Endodermal cell (in vitro differentiated cells): Measurements from ENCODE around the gene DNAJC12. TPM values are rescaled to one million over a fixed set of nuclear protein-coding genes. Genes with fewer than 3 reads are reported as not detected.

Experiments used
- DNase-seq: peaks from one replicate; pipeline ENCODE4 v3.0.0-alpha.2; 2017
- H3K27ac ChIP-seq: 2 replicates; pipeline ENCODE4 v1.5.1; 2013; ENCODE audit warnings: mild to moderate bottlenecking, low read depth, low read length, moderate library complexity
- H3K27me3 ChIP-seq: 2 replicates; pipeline ENCODE4 v1.6.1; 2013; ENCODE audit warnings: mild to moderate bottlenecking, low read length, moderate library complexity; ENCODE audit not compliant: insufficient read depth, control insufficient read depth, poor library complexity, severe bottlenecking
- H3K36me3 ChIP-seq: 2 replicates; pipeline ENCODE4 v1.7.0; 2013; ENCODE audit warnings: mild to moderate bottlenecking, low read length, moderate library complexity; ENCODE audit not compliant: control insufficient read depth, insufficient read depth
- H3K4me1 ChIP-seq: one replicate; pipeline ENCODE4 v1.7.0; 2013; ENCODE audit warnings: low read length; ENCODE audit not compliant: control insufficient read depth, insufficient read depth
- H3K4me3 ChIP-seq: 2 replicates; pipeline ENCODE4 v1.5.1; 2013; ENCODE audit warnings: mild to moderate bottlenecking, low read length, moderate library complexity
- H3K9ac ChIP-seq: 2 replicates; pipeline ENCODE4 v1.6.1; 2013; ENCODE audit warnings: mild to moderate bottlenecking, low read length, moderate library complexity; ENCODE audit not compliant: poor library complexity, severe bottlenecking; ENCODE audit errors: extremely low read depth
- H3K9me3 ChIP-seq: 2 replicates; pipeline ENCODE4 v1.6.1; 2013; ENCODE audit warnings: mild to moderate bottlenecking, low read length, moderate library complexity; ENCODE audit not compliant: control insufficient read depth
- H3K27ac Mint-ChIP-seq: 2 replicates; pipeline ENCODE4 v1.8.0; 2020; ENCODE audit warnings: mixed read lengths
- H3K27me3 Mint-ChIP-seq: 2 replicates; pipeline ENCODE4 v1.8.0; 2021; ENCODE audit warnings: mild to moderate bottlenecking, mixed read lengths; ENCODE audit not compliant: insufficient read depth
- H3K36me3 Mint-ChIP-seq: 2 replicates; pipeline ENCODE4 v1.8.0; 2020; ENCODE audit warnings: low read depth, mixed read lengths
- H3K4me1 Mint-ChIP-seq: 2 replicates; pipeline ENCODE4 v1.8.0; 2020; ENCODE audit warnings: mixed read lengths
- H3K4me3 Mint-ChIP-seq: 2 replicates; pipeline ENCODE4 v1.8.0; 2020; ENCODE audit warnings: mild to moderate bottlenecking, moderate library complexity, mixed read lengths
- H3K9me3 Mint-ChIP-seq: 2 replicates; pipeline ENCODE4 v1.8.0; 2020; ENCODE audit warnings: mild to moderate bottlenecking, mixed read lengths
- CTCF ChIP-seq: fragments of 200-600 bp; sonication (generic); conservative IDR thresholded peaks from 2 replicates; pipeline ENCODE4 v1.5.0; 2021; ENCODE audit warnings: antibody characterized with exemption, mild to moderate bottlenecking
- WGBS, 2 experiments: methylation state at CpG; one replicate each; pipeline versions ENCODE4 v1.1.5 to v1.1.7; 2013; ENCODE audit warnings: missing lambda C conversion rate in 2 of 2, mixed read lengths in 1 of 2; ENCODE audit not compliant: insufficient coverage in 1 of 2, insufficient read length in 1 of 2; 5-methylcytosine and 5-hydroxymethylcytosine counted together
- total RNA-seq, 2 donors: library from RNA; stranded (reverse); fragmentation: NEBNext Ultra II Directional in 1 of 2; extraction: Animal tissue kit (Norgen Biotek cat#: 25700) in 1 of 2; gene quantifications; 2 replicates in 1 of 2; 3 replicates in 1 of 2; pipeline ENCODE4 v1.2.1, GENCODE V29; 2021

DNAJC12 gene
- total RNA-seq, 2 donors from 2014 or later: 0.59 TPM; not detected in 1

DNA sequence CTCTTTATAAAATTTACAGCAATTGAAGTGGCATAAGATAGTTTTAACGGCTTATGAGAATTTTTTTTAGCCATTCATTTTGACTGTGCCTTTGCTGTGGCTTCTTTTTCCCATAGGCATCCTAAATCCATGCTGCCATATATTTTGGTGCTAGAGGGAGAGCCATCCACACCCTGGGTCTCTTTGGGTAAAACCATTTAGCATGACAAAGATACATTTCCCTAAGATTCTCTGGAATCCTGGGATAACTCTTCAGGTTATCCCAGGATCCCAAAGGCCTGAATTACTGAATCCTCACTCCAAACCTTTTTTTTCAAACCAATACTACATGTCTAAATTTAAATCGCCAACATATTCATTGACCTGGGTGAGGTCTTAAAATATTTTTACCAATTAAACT is 28.9 kb downstream of the DNAJC12 start:
- H3K36me3 ChIP-seq: no peaks in the 10 kb centered on the region
- no peaks in the 10 kb centered on the region for H3K27me3 ChIP-seq

GRCh38 chr10:67808704-67809103 is 29.3 kb downstream of the DNAJC12 start:
- no peak for TF ChIP-seq CTCF
- peaks cover 12% of the 10 kb centered on the region for H3K4me1 Mint-ChIP-seq
- Histone ChIP-seq H3K4me1 (no peaks in the 10 kb centered on the region), H3K9me3 (no peaks in the 10 kb centered on the region), H3K27me3 (no peaks in the 10 kb centered on the region), H3K9ac (no peak overlapping the region), H3K27ac (no peak overlapping the region), H3K4me3 (no peak overlapping the region), H3K36me3 (no peaks in the 10 kb centered on the region)
- WGBS, 2 experiments: 82% methylated on average over 1 of the region's 1 CpG; no CpG with 5 or more reads in 1 of the 2 experiments
- no peaks in the 10 kb centered on the region for H3K27me3 Mint-ChIP-seq
- no peaks in the 10 kb centered on the region for H3K36me3 Mint-ChIP-seq
- no peak overlapping the region for H3K27ac Mint-ChIP-seq
- H3K9me3 Mint-ChIP-seq: no peaks in the 10 kb centered on the region
- peak; percentile 52 for DNase-seq
- no peak overlapping the region for H3K4me3 Mint-ChIP-seq

More for the DNA sequence above, 28.9 kb downstream of the DNAJC12 start:
- no peak for TF ChIP-seq CTCF
- H3K4me3 ChIP-seq: no peak overlapping the region
- H3K9ac ChIP-seq: no peak overlapping the region
- Mint-ChIP-seq H3K4me3 (no peak overlapping the region), H3K36me3 (no peaks in the 10 kb centered on the region), H3K27ac (peak overlapping the region; percentile 7), H3K27me3 (no peaks in the 10 kb centered on the region), H3K4me1 (peaks cover 12% of the 10 kb centered on the region), H3K9me3 (no peaks in the 10 kb centered on the region)
- 100% methylated on average over 2 of the region's 2 CpGs; no CpG with 5 or more reads in 1 of the 2 experiments for WGBS, 2 experiments
- no peaks in the 10 kb centered on the region for H3K4me1 ChIP-seq
- DNase-seq: no peak
- H3K9me3 ChIP-seq: no peaks in the 10 kb centered on the region
- no peak overlapping the region for H3K27ac ChIP-seq

- no peak overlapping the region for H3K4me3 Mint-ChIP-seq
- Histone ChIP-seq H3K27ac (no peak overlapping the region), H3K9me3 (no peaks in the 10 kb centered on the region), H3K27me3 (no peaks in the 10 kb centered on the region), H3K4me1 (no peaks in the 10 kb centered on the region), H3K36me3 (no peaks in the 10 kb centered on the region), H3K9ac (no peak overlapping the region), H3K4me3 (no peak overlapping the region)
- no peak overlapping the region for H3K27ac Mint-ChIP-seq
- H3K36me3 Mint-ChIP-seq: no peaks in the 10 kb centered on the region
- no peaks in the 10 kb centered on the region for H3K9me3 Mint-ChIP-seq
- no peak for TF ChIP-seq CTCF
- H3K27me3 Mint-ChIP-seq: no peaks in the 10 kb centered on the region
- no peak for DNase-seq
- WGBS, 2 experiments: 83 to 96% methylated on average over 4 of the region's 4 CpGs
- H3K4me1 Mint-ChIP-seq: peaks cover 12% of the 10 kb centered on the region
These were observed 30.0 kb downstream of the DNAJC12 start for GRCh38 chr10:67807855-67808456.
